ENCODE measurements around the gene COX15. TPM values are rescaled to one million over a fixed set of nuclear protein-coding genes. Genes with fewer than 3 reads are reported as not detected.

Gene COX15
- polyA plus RNA-seq, 4 donors = 39.7 to 68.6 (median 50.2) TPM

Other genes starting within 250 kb of the COX15 start
- not detected for gene NKX2-3, start 199.2 kb downstream of the COX15 start, polyA plus RNA-seq (ENCODE audit: insufficient read length in 4 of 4)
- 10 to 100 TPM; 31.8 to 49.3 (median 41.0) TPM for gene SLC25A28, start 111.7 kb downstream of the COX15 start, polyA plus RNA-seq (ENCODE audit: insufficient read length in 4 of 4)
- 10 to 100 TPM; 18.0 to 23.1 (median 19.9) TPM for gene ENTPD7, start 72.6 kb downstream of the COX15 start, polyA plus RNA-seq (ENCODE audit: insufficient read length in 4 of 4)
- gene CUTC, start 107 bp upstream of the COX15 start, polyA plus RNA-seq (ENCODE audit: insufficient read length in 4 of 4) = 10 to 100 TPM; 24.1 to 28.6 (median 25.2) TPM
- 10 to 100 TPM in 2 of 4 donors, 1 to 10 TPM in 2; 4.9 to 13.0 (median 10.5) TPM for gene ABCC2, start 50.5 kb upstream of the COX15 start, polyA plus RNA-seq (ENCODE audit: insufficient read length in 4 of 4)

All from left renal cortex interstitium (tissue), 4 donors.